ENCODE results near the gene SPRR5. TPM values are rescaled to one million over a fixed set of nuclear protein-coding genes. Genes with fewer than 3 reads are reported as not detected.

SPRR5 gene
- total and polyA plus RNA-seq, 9 of the 15 experiments (the other 6 are each of a cell fraction or from before 2014, with no cell fraction given): not detected

- Histone ChIP-seq H2AFZ (ENCODE audit: low read depth, low read length) (no peak overlapping the region), H4K20me1 (replicated peaks; ENCODE audit: control insufficient read depth, insufficient read depth, low read length) (no peaks in the 10 kb centered on the region), H3K4me2 (ENCODE audit: insufficient read depth, low read length) (no peak overlapping the region), H3K9me3 (replicated peaks; ENCODE audit: control insufficient read depth, insufficient read depth, low read depth, low read length) (no peaks in the 10 kb centered on the region), H3K9ac (ENCODE audit: insufficient read depth in 1 of 2, low read depth in 2 of 2, low read length in 2 of 2) (no peak overlapping the region), H3K36me3 (ENCODE audit: control insufficient read depth, insufficient read depth, low read length) (no peaks in the 10 kb centered on the region), H3K4me1 (replicated peaks in 1 of 2; ENCODE audit: control insufficient read depth in 2 of 2, insufficient read depth in 2 of 2, low read length in 2 of 2) (no peaks in the 10 kb centered on the region), H3K27me3 (ENCODE audit: control insufficient read depth in 2 of 2, insufficient read depth in 2 of 2, low read length in 2 of 2) (no peaks in the 10 kb centered on the region; a peak in 1 of 5 replicates), H3K9me1 (ENCODE audit: control insufficient read depth, insufficient read depth, low read length) (no peaks in the 10 kb centered on the region), H3K79me2 (ENCODE audit: control insufficient read depth, insufficient read depth, low read length) (no peaks in the 10 kb centered on the region), H3K27ac (ENCODE audit: extremely low read depth, low read depth, low read length) (no peak overlapping the region), H3K4me3 (no peak overlapping the region)
- ChIA-PET POLR2A (interaction anchor here (1.1 kb wide), 1 partner anchor 168 kb away, joined by 4 read pairs; no protein-coding TSS in a partner anchor), CTCF (ENCODE audit: low intra/inter-chr PET ratio) (no interaction called here)
- no peak for ATAC-seq
- no peak for DNase-seq (ENCODE audit: extremely low read depth in 1 of 4, low spot score in 3 of 4)
- 0% methylated on average over 5 of the region's 5 CpGs for WGBS (ENCODE audit: insufficient coverage, low coverage, missing lambda C conversion rate)
- no TSS peak for BruUV-seq (replicated peaks)
- in situ Hi-C loops (cut with MboI): no loop called here
- intact Hi-C loops (cut with micrococcal nuclease): no loop called here
- no peak for FAIRE-seq
- TF ChIP-seq CREM (IDR thresholded peaks at IDR 0.05; ENCODE audit: low read depth) (no peak), TCF7L2 (IDR thresholded peaks at IDR 0.05; ENCODE audit: low read depth, low read length) (no peak), ATF3 (IDR thresholded peaks at IDR 0.05) (no peak), ATF3 (CRISPR knock-in tag; conservative IDR thresholded peaks at IDR 0.05) (no peak), BCL6 (CRISPR knock-in tag; IDR thresholded peaks at IDR 0.05) (no peak), FOXJ2 (tag; IDR thresholded peaks at IDR 0.05) (no peak), SRSF3 (IDR thresholded peaks at IDR 0.05; ENCODE audit: insufficient read depth, low read length) (no peak), L3MBTL2 (IDR thresholded peaks at IDR 0.05) (no peak), CTBP1 (IDR thresholded peaks at IDR 0.05; ENCODE audit: borderline replicate concordance) (no peak), PREB (CRISPR knock-in tag; IDR thresholded peaks at IDR 0.05) (no peak), DPF2 (IDR thresholded peaks at IDR 0.05) (no peak), CCNT2 (IDR thresholded peaks at IDR 0.05; ENCODE audit: borderline replicate concordance, extremely low read depth, insufficient read length, low read depth, low read length) (no peak), FOXO4 (CRISPR knock-in tag; IDR thresholded peaks at IDR 0.05) (no peak), HDAC1 (IDR thresholded peaks at IDR 0.05) (no peak)
Observed at GRCh38 chr1:152912900-152913299, 34.1 kb upstream of the SPRR5 start.

Data from K562 (cell line).